T-helper 2 cell treated with Interferon-gamma antibody and Interleukin-4, amounts not matched to agents 5 μg/mL and 100 μg/mL, for 36 hours (primary cell): Measurements from ENCODE around the gene COX5A.
"Not testable (repeated sequence)": the region's sequence is repeated elsewhere in the genome, so short reads cannot be mapped to it uniquely, and the experiment has no call there.

Experiments used
- DNase-seq: peaks from one replicate; pipeline ENCODE4 v3.0.0; 2021; ENCODE audit warnings: low spot score
- H3K27ac Mint-ChIP-seq: one replicate; pipeline ENCODE4 v1.8.0; 2021; ENCODE audit warnings: mild to moderate bottlenecking, mixed read lengths
- H3K27me3 Mint-ChIP-seq: one replicate; pipeline ENCODE4 v1.8.0; 2021; ENCODE audit warnings: low read depth, mixed read lengths
- H3K36me3 Mint-ChIP-seq: one replicate; pipeline ENCODE4 v1.8.0; 2021; ENCODE audit warnings: low read depth, mixed read lengths
- H3K4me1 Mint-ChIP-seq: one replicate; pipeline ENCODE4 v1.8.0; 2021; ENCODE audit warnings: low read depth, mixed read lengths
- H3K4me3 Mint-ChIP-seq: one replicate; pipeline ENCODE4 v1.8.0; 2022; ENCODE audit warnings: mild to moderate bottlenecking, moderate library complexity, mixed read lengths
- H3K9me3 Mint-ChIP-seq: one replicate; pipeline ENCODE4 v1.8.0; 2021; ENCODE audit warnings: mixed read lengths

The COX5A gene

GRCh38 chr15:74933573-74933972 is 4.3 kb downstream of the COX5A start:
- Mint-ChIP-seq H3K27ac (peak overlapping the region; percentile 70), H3K27me3 (no peaks in the 10 kb centered on the region), H3K4me1 (peaks cover 24% of the 10 kb centered on the region), H3K36me3 (peaks cover 35% of the 10 kb centered on the region), H3K4me3 (peak overlapping the region; percentile 63), H3K9me3 (no peaks in the 10 kb centered on the region)
- DNase-seq: no peak

GRCh38 chr15:74928771-74929198 is 9.1 kb downstream of the COX5A start:
- no peaks in the 10 kb centered on the region for H3K9me3 Mint-ChIP-seq
- no peaks in the 10 kb centered on the region for H3K27me3 Mint-ChIP-seq
- H3K27ac Mint-ChIP-seq: no peak overlapping the region
- H3K36me3 Mint-ChIP-seq: peaks cover 41% of the 10 kb centered on the region
- DNase-seq: no peak
- H3K4me3 Mint-ChIP-seq: no peak overlapping the region
- H3K4me1 Mint-ChIP-seq: peaks cover 11% of the 10 kb centered on the region

- H3K36me3 Mint-ChIP-seq: peaks cover 50% of the 10 kb centered on the region
- no peaks in the 10 kb centered on the region for H3K9me3 Mint-ChIP-seq
- H3K27ac Mint-ChIP-seq: no peak overlapping the region
- H3K4me3 Mint-ChIP-seq: no peak overlapping the region
- DNase-seq: no peak
- H3K4me1 Mint-ChIP-seq: no peaks in the 10 kb centered on the region
- H3K27me3 Mint-ChIP-seq: no peaks in the 10 kb centered on the region
Observed at GRCh38 chr15:74924525-74924924, 13.3 kb downstream of the COX5A start.

GRCh38 chr15:74920456-74920855 is 17.4 kb downstream of the COX5A start:
- no peak for DNase-seq
- Mint-ChIP-seq H3K4me3 (no peak overlapping the region), H3K27me3 (no peaks in the 10 kb centered on the region), H3K36me3 (peaks cover 54% of the 10 kb centered on the region), H3K27ac (no peak overlapping the region), H3K4me1 (no peaks in the 10 kb centered on the region), H3K9me3 (no peaks in the 10 kb centered on the region)

GRCh38 chr15:74917676-74918075 is 20.2 kb downstream of the COX5A start:
- H3K9me3 Mint-ChIP-seq: no peaks in the 10 kb centered on the region
- DNase-seq: no peak
- no peak overlapping the region for H3K4me3 Mint-ChIP-seq
- no peak overlapping the region for H3K27ac Mint-ChIP-seq
- peaks cover 54% of the 10 kb centered on the region for H3K36me3 Mint-ChIP-seq
- no peaks in the 10 kb centered on the region for H3K4me1 Mint-ChIP-seq
- no peaks in the 10 kb centered on the region for H3K27me3 Mint-ChIP-seq

- H3K9me3 Mint-ChIP-seq, H3K27me3 Mint-ChIP-seq, H3K4me1 Mint-ChIP-seq, DNase-seq, H3K4me3 Mint-ChIP-seq, H3K27ac Mint-ChIP-seq: not testable (repeated sequence)
- peaks cover 31% of the 10 kb centered on the region for H3K36me3 Mint-ChIP-seq
Observed at GRCh38 chr15:74913799-74914198, 24.1 kb downstream of the COX5A start.

- no peak for DNase-seq
- Mint-ChIP-seq H3K27me3 (no peaks in the 10 kb centered on the region), H3K27ac (no peak overlapping the region), H3K36me3 (peaks cover 25% of the 10 kb centered on the region), H3K4me3 (no peak overlapping the region), H3K9me3 (no peaks in the 10 kb centered on the region), H3K4me1 (no peaks in the 10 kb centered on the region)
Observed at GRCh38 chr15:74913041-74913440, 24.8 kb downstream of the COX5A start.

- Mint-ChIP-seq H3K9me3 (no peaks in the 10 kb centered on the region), H3K27me3 (no peaks in the 10 kb centered on the region), H3K4me3 (no peak overlapping the region), H3K36me3 (peaks cover 32% of the 10 kb centered on the region), H3K4me1 (peaks cover 22% of the 10 kb centered on the region), H3K27ac (no peak overlapping the region)
- no peak for DNase-seq
Observed at GRCh38 chr15:74908635-74909034, 29.2 kb downstream of the COX5A start.

- no peaks in the 10 kb centered on the region for H3K9me3 Mint-ChIP-seq
- DNase-seq: peak; percentile 22
- H3K27ac Mint-ChIP-seq: peak overlapping the region; percentile 94
- H3K36me3 Mint-ChIP-seq: peaks cover 33% of the 10 kb centered on the region
- no peaks in the 10 kb centered on the region for H3K27me3 Mint-ChIP-seq
- peak overlapping the region; percentile 93 for H3K4me3 Mint-ChIP-seq
- H3K4me1 Mint-ChIP-seq: peaks cover 22% of the 10 kb centered on the region
Observed at GRCh38 chr15:74907163-74907870, 30.6 kb downstream of the COX5A start.

- Mint-ChIP-seq H3K36me3 (peaks cover 37% of the 10 kb centered on the region), H3K4me1 (peaks cover 24% of the 10 kb centered on the region), H3K9me3 (no peaks in the 10 kb centered on the region), H3K4me3 (peak within 1 kb of the TSS; percentile 93), H3K27me3 (no peaks in the 10 kb centered on the region), H3K27ac (peak within 1 kb of the TSS; percentile 94)
- DNase-seq: peak; percentile 87
Observed at GRCh38 chr15:74906450-74907162, 31.3 kb downstream of the COX5A start, which contains the start of gene FAM219B. TSS of gene FAM219B (minus strand) at chr15:74906851. CDS start at chr15:74906800, 51 bp downstream.

GRCh38 chr15:74906067-74906449 is 31.8 kb downstream of the COX5A start:
- Mint-ChIP-seq H3K27me3 (no peaks in the 10 kb centered on the region), H3K36me3 (peaks cover 36% of the 10 kb centered on the region), H3K4me3 (peak overlapping the region; percentile 93), H3K27ac (peak overlapping the region; percentile 72), H3K4me1 (peaks cover 27% of the 10 kb centered on the region), H3K9me3 (no peaks in the 10 kb centered on the region)
- peak; percentile 17 for DNase-seq

- H3K27ac Mint-ChIP-seq: peak overlapping the region; percentile 47
- no peaks in the 10 kb centered on the region for H3K9me3 Mint-ChIP-seq
- peak overlapping the region; percentile 93 for H3K4me3 Mint-ChIP-seq
- H3K27me3 Mint-ChIP-seq: no peaks in the 10 kb centered on the region
- peaks cover 28% of the 10 kb centered on the region for H3K4me1 Mint-ChIP-seq
- no peak for DNase-seq
- peaks cover 45% of the 10 kb centered on the region for H3K36me3 Mint-ChIP-seq
Observed at GRCh38 chr15:74904190-74904805, 33.6 kb downstream of the COX5A start.

GRCh38 chr15:74903676-74904075 is 34.2 kb downstream of the COX5A start:
- Mint-ChIP-seq H3K36me3 (peaks cover 48% of the 10 kb centered on the region), H3K9me3 (no peaks in the 10 kb centered on the region), H3K4me3 (no peak overlapping the region), H3K4me1 (peaks cover 29% of the 10 kb centered on the region), H3K27me3 (no peaks in the 10 kb centered on the region), H3K27ac (no peak overlapping the region)
- DNase-seq: no peak
